ENCODE measurements around the gene RAP1GAP2. TPM values are rescaled to one million over a fixed set of nuclear protein-coding genes. Genes with fewer than 3 reads are reported as not detected.

The RAP1GAP2 gene
- total and polyA plus RNA-seq, 2 of the 8 experiments (the other 6 are each of a cell fraction or from before 2014, with no cell fraction given), result 24.0 to 63.8 TPM

GRCh38 chr17:2750721-2751120 lies 45.5 kb upstream of the RAP1GAP2 start:
- Histone ChIP-seq H2BK120ac (replicated peaks; ENCODE audit: low read depth, low read length) (peak overlapping the region; percentile 47), H3K18ac (ENCODE audit: extremely low read depth, low read length) (no peak overlapping the region; the same call in 1 of the 2 replicates), H4K8ac (ENCODE audit: extremely low read depth, insufficient read depth, low read length) (no peak overlapping the region), H3K23me2 (ENCODE audit: low read depth, low read length) (peaks cover 4% of the 10 kb centered on the region; the same call in 1 of the 2 replicates), H3K14ac (ENCODE audit: insufficient read length) (no peak overlapping the region), H3K79me2 (ENCODE audit: control insufficient read depth in 1 of 2, insufficient read depth in 2 of 2, low read length in 2 of 2) (0 out of 4 replicates have a peak, but pooled peaks cover 0 to 3% of the 10 kb centered on the region in 2 experiments), H2BK15ac (ENCODE audit: low read length) (0 out of 2 replicates have a peak overlapping the region, but pooled peaks have one; percentile 81), H3K9ac (replicated peaks in 1 of 4; ENCODE audit: extremely low read depth in 1 of 4, low read depth in 3 of 4, low read length in 3 of 4) (peak overlapping the region in 1 of 4 experiments; percentile 52; a peak in 2 of 7 replicates), H3K4me2 (ENCODE audit: insufficient read depth in 1 of 2, low read depth in 2 of 2, low read length in 2 of 2) (no peak overlapping the region; a peak in 1 of 4 replicates), H4K20me1 (replicated peaks in 1 of 2; ENCODE audit: control insufficient read depth in 1 of 2, insufficient read depth in 2 of 2, low read length in 2 of 2) (peaks cover 0 to 3% of the 10 kb centered on the region in 2 experiments), H3K79me1 (ENCODE audit: low read depth, low read length) (no peaks in the 10 kb centered on the region), H3K56ac (replicated peaks; ENCODE audit: insufficient read length, low read depth, low read length) (no peak overlapping the region), H3K4ac (replicated peaks; ENCODE audit: insufficient read length, low read depth, low read length) (peak overlapping the region; percentile 32), H2BK20ac (ENCODE audit: low read length) (no peak overlapping the region), H3K4me1 (replicated peaks in 1 of 4; ENCODE audit: control insufficient read depth in 3 of 4, insufficient read depth in 4 of 4, low read length in 3 of 4) (peaks cover 0 to 11% (median 4%) of the 10 kb centered on the region in 4 experiments; a peak in 3 of 7 replicates), H2AFZ (ENCODE audit: low read length) (no peak overlapping the region), H4K91ac (replicated peaks; ENCODE audit: insufficient read length, low read length) (no peak overlapping the region), H2BK5ac (ENCODE audit: low read depth, low read length) (peak overlapping the region; percentile 44; the same call in 1 of the 2 replicates), H3K4me3 (ENCODE audit: extremely low read depth in 1 of 4, insufficient read depth in 2 of 4, low read depth in 3 of 4, low read length in 4 of 4) (no peak overlapping the region), H3K9me3 (ENCODE audit: insufficient read depth in 2 of 2, low read depth in 1 of 2, low read length in 1 of 2) (no peaks in the 10 kb centered on the region), H4K5ac (ENCODE audit: insufficient read length, low read depth, low read length) (no peak overlapping the region), H3K27me3 (replicated peaks in 1 of 4; ENCODE audit: control insufficient read depth in 3 of 4, extremely low read depth in 1 of 4, insufficient read depth in 3 of 4, low read length in 3 of 4) (peaks cover 0 to 4% (median 1%) of the 10 kb centered on the region in 4 experiments; a peak in 3 of 7 replicates), H3K23ac (ENCODE audit: insufficient read length) (no peak overlapping the region), H2BK12ac (ENCODE audit: low read depth, low read length) (peak overlapping the region; percentile 92; the same call in 1 of the 2 replicates), H3K27ac (ENCODE audit: low read depth, low read length) (no peak overlapping the region), H2AK5ac (ENCODE audit: low read depth, low read length) (peak overlapping the region; percentile 86; the same call in 1 of the 2 replicates), H3K36me3 (ENCODE audit: control insufficient read depth in 2 of 4, insufficient read depth in 4 of 4, low read length in 3 of 4) (no peaks in the 10 kb centered on the region)
- FAIRE-seq (peak; percentile 13), DNase-seq (ENCODE audit: low read depth in 1 of 2, low spot score in 2 of 2) (no peak)
- 68% methylated on average over 2 of the region's 2 CpGs; no CpG with 5 or more reads in 1 of the 2 experiments for WGBS, 2 experiments (ENCODE audit: extremely low coverage in 1 of 2, insufficient coverage in 1 of 2, insufficient read length in 1 of 2, insufficient replicate concordance in 2 of 2, low coverage in 1 of 2, low lambda C conversion rate in 2 of 2, missing lambda C conversion rate in 1 of 2)
- ChIA-PET POLR2A (ENCODE audit: partially characterized antibody) (interaction anchor here (1.1 kb wide), 1 partner anchor 56 kb away, joined by 3 read pairs; no protein-coding TSS in a partner anchor), CTCF (ENCODE audit: partially characterized antibody) (interaction anchor here (0.6 to 1.6 kb wide), 6 partner anchors 17 to 904 kb away, joined by 3 to 6 read pairs (median 4); no protein-coding TSS in a partner anchor)
- TF ChIP-seq USF2 (IDR thresholded peaks at IDR 0.05; ENCODE audit: low read length), result no peak
- TF ChIP-seq EP300 (IDR thresholded peaks at IDR 0.05; ENCODE audit: borderline replicate concordance in 1 of 2, low read depth in 2 of 2, low read length in 2 of 2), result no peak
- no peak for TF ChIP-seq KDM5A (IDR thresholded peaks at IDR 0.05; ENCODE audit: low read length)
- no peak for TF ChIP-seq RBBP5 (IDR thresholded peaks at IDR 0.05; ENCODE audit: borderline replicate concordance, low read depth, low read length)
- TF ChIP-seq, protein P1, sequence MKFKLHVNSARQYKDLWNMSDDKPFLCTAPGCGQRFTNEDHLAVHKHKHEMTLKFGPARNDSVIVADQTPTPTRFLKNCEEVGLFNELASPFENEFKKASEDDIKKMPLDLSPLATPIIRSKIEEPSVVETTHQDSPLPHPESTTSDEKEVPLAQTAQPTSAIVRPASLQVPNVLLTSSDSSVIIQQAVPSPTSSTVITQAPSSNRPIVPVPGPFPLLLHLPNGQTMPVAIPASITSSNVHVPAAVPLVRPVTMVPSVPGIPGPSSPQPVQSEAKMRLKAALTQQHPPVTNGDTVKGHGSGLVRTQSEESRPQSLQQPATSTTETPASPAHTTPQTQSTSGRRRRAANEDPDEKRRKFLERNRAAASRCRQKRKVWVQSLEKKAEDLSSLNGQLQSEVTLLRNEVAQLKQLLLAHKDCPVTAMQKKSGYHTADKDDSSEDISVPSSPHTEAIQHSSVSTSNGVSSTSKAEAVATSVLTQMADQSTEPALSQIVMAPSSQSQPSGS (IDR thresholded peaks at IDR 0.05; ENCODE audit: low read length), result no peak
- TF ChIP-seq POLR2AphosphoS5 (IDR thresholded peaks at IDR 0.05; ENCODE audit: low read depth, low read length), result no peak
- no peak for TF ChIP-seq EGR1 (IDR thresholded peaks at IDR 0.05; ENCODE audit: borderline replicate concordance, low read depth, low read length)
- TF ChIP-seq CHD2 (IDR thresholded peaks at IDR 0.05; ENCODE audit: low read length), result no peak
- TF ChIP-seq CTBP2 (IDR thresholded peaks at IDR 0.05; ENCODE audit: borderline replicate concordance, insufficient read depth, insufficient read length, low read length), result no peak
